Measurements from ENCODE around the gene CLEC9A.

DNA sequence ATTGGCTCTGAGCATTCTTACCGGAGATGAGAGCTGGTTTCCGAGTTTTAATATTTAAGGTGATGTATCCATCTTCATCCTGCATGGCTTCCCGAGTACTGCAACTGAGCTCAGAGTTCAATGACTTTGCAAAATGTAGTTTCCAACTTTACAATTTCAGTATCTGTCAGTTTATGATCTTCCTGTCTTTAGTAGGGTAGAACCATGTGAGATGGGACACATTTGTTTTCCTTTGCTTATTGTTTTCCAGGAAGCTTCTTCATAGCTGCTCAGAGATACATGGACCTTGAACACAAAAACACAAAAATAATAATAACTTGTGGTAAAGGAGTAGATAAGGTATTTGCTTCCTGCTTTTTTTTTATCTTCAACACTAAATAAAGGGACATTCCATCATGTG is 31.5 kb upstream of the CLEC9A start, which contains the start of gene CLEC1B:
- TF ChIP-seq, protein P1, sequence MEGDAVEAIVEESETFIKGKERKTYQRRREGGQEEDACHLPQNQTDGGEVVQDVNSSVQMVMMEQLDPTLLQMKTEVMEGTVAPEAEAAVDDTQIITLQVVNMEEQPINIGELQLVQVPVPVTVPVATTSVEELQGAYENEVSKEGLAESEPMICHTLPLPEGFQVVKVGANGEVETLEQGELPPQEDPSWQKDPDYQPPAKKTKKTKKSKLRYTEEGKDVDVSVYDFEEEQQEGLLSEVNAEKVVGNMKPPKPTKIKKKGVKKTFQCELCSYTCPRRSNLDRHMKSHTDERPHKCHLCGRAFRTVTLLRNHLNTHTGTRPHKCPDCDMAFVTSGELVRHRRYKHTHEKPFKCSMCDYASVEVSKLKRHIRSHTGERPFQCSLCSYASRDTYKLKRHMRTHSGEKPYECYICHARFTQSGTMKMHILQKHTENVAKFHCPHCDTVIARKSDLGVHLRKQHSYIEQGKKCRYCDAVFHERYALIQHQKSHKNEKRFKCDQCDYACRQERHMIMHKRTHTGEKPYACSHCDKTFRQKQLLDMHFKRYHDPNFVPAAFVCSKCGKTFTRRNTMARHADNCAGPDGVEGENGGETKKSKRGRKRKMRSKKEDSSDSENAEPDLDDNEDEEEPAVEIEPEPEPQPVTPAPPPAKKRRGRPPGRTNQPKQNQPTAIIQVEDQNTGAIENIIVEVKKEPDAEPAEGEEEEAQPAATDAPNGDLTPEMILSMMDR (IDR thresholded peaks at IDR 0.05): no peak
- TF ChIP-seq EZH2 (IDR thresholded peaks at IDR 0.05; ENCODE audit: borderline replicate concordance, insufficient read depth, low read depth, low read length, poor library complexity, severe bottlenecking): no peak

All from B cell (primary cell).